Ishikawa (cell line): Measurements from ENCODE around the gene CLIC3.

Experiments
- CEBPB ChIP-seq: IDR thresholded peaks from 2 replicates; pipeline ENCODE4 v1.6.1; 2012
- CREB1 ChIP-seq: IDR thresholded peaks from 2 replicates; pipeline ENCODE4 v1.6.1; 2012; ENCODE audit warnings: low read depth
- EGR1 ChIP-seq: IDR thresholded peaks from 2 replicates; pipeline ENCODE4 v1.6.1; 2012
- EP300 ChIP-seq: IDR thresholded peaks from 2 replicates; pipeline ENCODE4 v1.6.1; 2012; ENCODE audit warnings: borderline replicate concordance
- FOXM1 ChIP-seq: IDR thresholded peaks from 2 replicates; pipeline ENCODE4 v1.6.1; 2012; ENCODE audit warnings: low read depth, borderline replicate concordance
- MAX ChIP-seq: IDR thresholded peaks from 2 replicates; pipeline ENCODE4 v1.6.1; 2012
- RAD21 ChIP-seq: IDR thresholded peaks from 2 replicates; pipeline ENCODE4 v1.6.1; 2012; ENCODE audit warnings: low read depth
- TAF1 ChIP-seq: IDR thresholded peaks from 2 replicates; pipeline ENCODE4 v1.6.1; 2012; ENCODE audit warnings: low read depth, mild to moderate bottlenecking
- TCF12 ChIP-seq: IDR thresholded peaks from 2 replicates; pipeline ENCODE4 v1.6.1; 2012; ENCODE audit warnings: low read depth
- TEAD4 ChIP-seq: IDR thresholded peaks from 2 replicates; pipeline ENCODE4 v1.6.1; 2012
- USF1 ChIP-seq: IDR thresholded peaks from 2 replicates; pipeline ENCODE4 v1.6.1; 2012
- YY1 ChIP-seq: IDR thresholded peaks from 2 replicates; pipeline ENCODE4 v1.6.1; 2012; ENCODE audit warnings: low read depth
- ZBTB7A ChIP-seq: IDR thresholded peaks from 2 replicates; pipeline ENCODE4 v1.6.1; 2012; ENCODE audit warnings: low read depth
- TF ChIP-seq, protein P1 (sequence below): IDR thresholded peaks from 2 replicates; pipeline ENCODE4 v1.6.1; 2012; ENCODE audit warnings: low read depth, mild to moderate bottlenecking

DNA sequence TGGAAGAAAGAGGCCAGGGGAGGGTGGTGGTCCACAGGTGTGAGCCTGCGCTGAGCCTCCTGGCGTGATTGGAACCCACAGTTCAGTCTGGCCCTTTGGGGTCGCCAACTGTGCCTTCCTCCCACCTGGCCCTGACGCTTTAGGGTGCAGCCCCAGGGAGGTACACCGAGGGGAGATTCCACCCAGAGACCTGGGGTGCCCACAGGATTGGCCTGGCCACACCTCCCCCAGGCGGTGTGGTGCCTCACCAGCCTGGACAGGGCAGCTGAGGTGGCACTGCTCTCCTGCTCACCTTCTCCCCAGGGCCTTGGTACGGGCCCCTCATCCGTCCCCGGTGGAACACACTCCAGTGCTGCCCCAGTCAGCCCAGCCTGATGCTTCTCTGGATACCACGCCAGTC lies 1.0 kb upstream of the CLIC3 start:
- TF ChIP-seq CREB1 (no peak), MAX (no peak), RAD21 (no peak), EGR1 (no peak), TAF1 (no peak), TCF12 (no peak), FOXM1 (no peak), TEAD4 (no peak), EP300 (no peak), YY1 (no peak), ZBTB7A (no peak), USF1 (no peak), CEBPB (no peak)
- TF ChIP-seq, protein P1, sequence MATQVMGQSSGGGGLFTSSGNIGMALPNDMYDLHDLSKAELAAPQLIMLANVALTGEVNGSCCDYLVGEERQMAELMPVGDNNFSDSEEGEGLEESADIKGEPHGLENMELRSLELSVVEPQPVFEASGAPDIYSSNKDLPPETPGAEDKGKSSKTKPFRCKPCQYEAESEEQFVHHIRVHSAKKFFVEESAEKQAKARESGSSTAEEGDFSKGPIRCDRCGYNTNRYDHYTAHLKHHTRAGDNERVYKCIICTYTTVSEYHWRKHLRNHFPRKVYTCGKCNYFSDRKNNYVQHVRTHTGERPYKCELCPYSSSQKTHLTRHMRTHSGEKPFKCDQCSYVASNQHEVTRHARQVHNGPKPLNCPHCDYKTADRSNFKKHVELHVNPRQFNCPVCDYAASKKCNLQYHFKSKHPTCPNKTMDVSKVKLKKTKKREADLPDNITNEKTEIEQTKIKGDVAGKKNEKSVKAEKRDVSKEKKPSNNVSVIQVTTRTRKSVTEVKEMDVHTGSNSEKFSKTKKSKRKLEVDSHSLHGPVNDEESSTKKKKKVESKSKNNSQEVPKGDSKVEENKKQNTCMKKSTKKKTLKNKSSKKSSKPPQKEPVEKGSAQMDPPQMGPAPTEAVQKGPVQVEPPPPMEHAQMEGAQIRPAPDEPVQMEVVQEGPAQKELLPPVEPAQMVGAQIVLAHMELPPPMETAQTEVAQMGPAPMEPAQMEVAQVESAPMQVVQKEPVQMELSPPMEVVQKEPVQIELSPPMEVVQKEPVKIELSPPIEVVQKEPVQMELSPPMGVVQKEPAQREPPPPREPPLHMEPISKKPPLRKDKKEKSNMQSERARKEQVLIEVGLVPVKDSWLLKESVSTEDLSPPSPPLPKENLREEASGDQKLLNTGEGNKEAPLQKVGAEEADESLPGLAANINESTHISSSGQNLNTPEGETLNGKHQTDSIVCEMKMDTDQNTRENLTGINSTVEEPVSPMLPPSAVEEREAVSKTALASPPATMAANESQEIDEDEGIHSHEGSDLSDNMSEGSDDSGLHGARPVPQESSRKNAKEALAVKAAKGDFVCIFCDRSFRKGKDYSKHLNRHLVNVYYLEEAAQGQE: no peak
